ENCODE results near the gene AGAP5.
"Not testable (repeated sequence)": the region's sequence is repeated elsewhere in the genome, so short reads cannot be mapped to it uniquely, and the experiment has no call there.

DNA sequence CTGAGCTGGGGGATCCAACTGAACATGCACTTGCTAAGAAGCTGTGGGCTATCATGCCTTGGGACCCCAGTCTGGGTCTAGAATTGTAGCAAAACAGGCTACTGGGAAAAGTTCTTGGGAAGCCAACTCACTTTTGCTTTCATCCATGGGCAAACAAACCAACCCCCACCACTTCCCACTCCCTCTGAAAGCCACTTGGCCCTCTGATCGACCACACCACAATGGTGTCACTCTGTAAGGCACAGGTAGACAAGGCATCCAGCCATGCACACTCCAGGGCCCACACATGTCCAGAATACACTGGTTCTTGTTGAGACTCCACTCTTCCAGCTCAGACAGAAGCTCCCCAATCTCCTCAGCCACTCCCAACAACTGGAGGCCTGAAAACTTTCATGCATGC lies 10.2 kb upstream of the AGAP5 start:
- TF ChIP-seq POLR2A (IDR thresholded peaks at IDR 0.05): not testable (repeated sequence)
- TF ChIP-seq, protein P1, sequence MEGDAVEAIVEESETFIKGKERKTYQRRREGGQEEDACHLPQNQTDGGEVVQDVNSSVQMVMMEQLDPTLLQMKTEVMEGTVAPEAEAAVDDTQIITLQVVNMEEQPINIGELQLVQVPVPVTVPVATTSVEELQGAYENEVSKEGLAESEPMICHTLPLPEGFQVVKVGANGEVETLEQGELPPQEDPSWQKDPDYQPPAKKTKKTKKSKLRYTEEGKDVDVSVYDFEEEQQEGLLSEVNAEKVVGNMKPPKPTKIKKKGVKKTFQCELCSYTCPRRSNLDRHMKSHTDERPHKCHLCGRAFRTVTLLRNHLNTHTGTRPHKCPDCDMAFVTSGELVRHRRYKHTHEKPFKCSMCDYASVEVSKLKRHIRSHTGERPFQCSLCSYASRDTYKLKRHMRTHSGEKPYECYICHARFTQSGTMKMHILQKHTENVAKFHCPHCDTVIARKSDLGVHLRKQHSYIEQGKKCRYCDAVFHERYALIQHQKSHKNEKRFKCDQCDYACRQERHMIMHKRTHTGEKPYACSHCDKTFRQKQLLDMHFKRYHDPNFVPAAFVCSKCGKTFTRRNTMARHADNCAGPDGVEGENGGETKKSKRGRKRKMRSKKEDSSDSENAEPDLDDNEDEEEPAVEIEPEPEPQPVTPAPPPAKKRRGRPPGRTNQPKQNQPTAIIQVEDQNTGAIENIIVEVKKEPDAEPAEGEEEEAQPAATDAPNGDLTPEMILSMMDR (IDR thresholded peaks at IDR 0.05): not testable (repeated sequence)
